ENCODE data around the gene WNT4.
A peak's percentile ranks its signal among the peaks of the same experiment; 100 is the strongest.

WNT4 gene

GRCh38 chr1:22143065-22144033 is at the start of gene WNT4:
TSS of gene WNT4 (minus strand) at chr1:22143097. CDS start at chr1:22142922, 175 bp downstream.
- intact Hi-C loops (cut with DNase I), result no loop called here

DNA sequence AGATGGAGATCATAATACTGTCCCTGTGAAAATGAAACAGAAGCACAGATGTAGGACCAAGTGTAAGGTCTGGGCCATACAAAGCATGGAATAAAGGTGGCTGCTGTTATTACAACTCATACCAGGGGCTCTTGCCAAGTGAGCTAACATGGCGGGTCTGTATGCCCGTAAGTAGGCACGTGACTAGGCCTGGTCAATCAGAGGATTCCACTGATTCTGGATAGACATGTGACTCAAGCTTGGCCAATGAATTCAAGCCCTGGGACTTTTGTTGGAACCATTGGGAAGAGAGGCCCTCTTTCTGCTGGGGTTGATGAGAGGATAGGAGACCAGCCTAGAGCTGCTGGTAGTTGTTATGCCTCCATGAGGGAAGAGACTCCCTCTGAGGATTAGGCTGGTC is 47.8 kb upstream of the WNT4 start:
- no peak for DNase-seq
- intact Hi-C loops (cut with DNase I), result no loop called here

More at GRCh38 chr1:22143065-22144033, at the start of gene WNT4:
- DNase-seq, result peak in 9 of 42 donors; percentile 25 to 53 (median 33)

DNA sequence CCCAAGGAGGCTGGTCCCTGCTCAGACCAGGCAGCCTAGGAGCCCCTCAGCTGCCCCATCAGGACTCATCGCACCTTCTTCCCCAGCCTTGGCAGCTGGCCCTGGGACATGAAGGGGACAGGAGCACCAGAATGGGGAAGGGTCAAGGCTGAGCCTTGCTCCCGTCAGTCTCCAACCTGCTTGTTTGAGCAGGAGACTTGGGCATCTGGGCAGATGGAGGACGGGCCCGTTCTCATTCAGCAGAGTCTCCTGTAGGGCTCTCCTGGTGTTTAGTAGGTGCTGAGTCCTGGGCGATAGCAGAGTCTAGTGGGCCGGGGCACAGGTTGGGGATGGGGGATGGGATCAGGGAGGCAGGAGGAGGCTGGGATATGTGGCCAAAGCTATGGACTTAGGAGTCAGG is 47.4 kb upstream of the WNT4 start:
- no peak for DNase-seq
- intact Hi-C loops (cut with DNase I), result no loop called here

GRCh38 chr1:22189619-22190018 is 46.7 kb upstream of the WNT4 start:
- intact Hi-C loops (cut with DNase I), result no loop called here
- no peak for DNase-seq

- intact Hi-C loops (cut with DNase I), result no loop called here
- no peak for DNase-seq
Measured at GRCh38 chr1:22188914-22189313, 46.0 kb upstream of the WNT4 start.

GRCh38 chr1:22188436-22188835 is 45.5 kb upstream of the WNT4 start:
- intact Hi-C loops (cut with DNase I), result no loop called here
- no peak for DNase-seq

DNA sequence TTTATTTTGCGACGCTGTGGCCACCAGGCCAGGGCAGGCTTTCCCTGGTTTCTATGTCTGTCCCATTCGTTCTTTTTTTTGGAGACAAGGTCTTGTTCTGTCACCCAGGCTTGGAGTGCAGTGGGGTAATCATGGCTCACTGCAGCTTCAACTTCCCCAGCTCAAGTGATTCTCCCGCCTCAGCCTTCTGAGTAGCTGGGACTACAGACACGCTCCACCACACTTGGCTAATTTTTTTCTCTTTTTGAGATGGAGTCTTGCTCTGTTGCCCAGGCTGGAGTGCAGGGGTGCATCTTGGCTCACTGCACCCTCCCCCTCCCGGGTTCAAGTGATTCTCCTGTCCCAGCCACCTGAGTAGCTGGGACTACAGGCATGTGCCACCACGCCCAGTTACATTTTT is 43.4 kb upstream of the WNT4 start:
- intact Hi-C loops (cut with DNase I), result no loop called here
- no peak for DNase-seq

GRCh38 chr1:22184892-22185612 is 42.2 kb upstream of the WNT4 start:
- intact Hi-C loops (cut with DNase I), result no loop called here
- DNase-seq, result no peak

- no peak for DNase-seq
- intact Hi-C loops (cut with DNase I), result no loop called here
Measured at GRCh38 chr1:22184454-22184853, 41.6 kb upstream of the WNT4 start.

DNA sequence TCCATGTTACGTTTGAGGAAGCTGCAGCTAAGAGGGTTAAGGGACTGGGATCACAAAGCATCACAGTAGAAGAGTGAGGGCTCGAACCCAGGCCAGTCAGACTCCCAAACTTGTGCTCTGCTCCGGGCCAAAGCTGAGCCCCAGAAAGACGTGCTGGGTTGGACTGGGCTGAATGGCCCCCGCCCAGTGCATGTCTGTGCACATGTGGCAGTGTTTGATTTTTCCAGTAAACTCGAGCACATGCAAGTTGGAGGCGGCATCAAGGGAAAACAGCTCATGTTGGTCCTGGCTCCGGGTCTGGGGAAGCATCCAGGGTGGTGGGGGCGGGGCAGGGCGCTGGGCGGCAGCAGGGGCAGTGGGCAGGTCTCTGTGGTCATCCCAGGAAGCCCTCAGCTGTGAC is 39.8 kb upstream of the WNT4 start:
- intact Hi-C loops (cut with DNase I), result no loop called here
- DNase-seq, result no peak

- intact Hi-C loops (cut with DNase I), result no loop called here
- no peak for DNase-seq
Measured at GRCh38 chr1:22179197-22179803, 36.4 kb upstream of the WNT4 start.

- no peak for DNase-seq
- intact Hi-C loops (cut with DNase I), result no loop called here
Measured at GRCh38 chr1:22177354-22178003, 34.6 kb upstream of the WNT4 start.

DNA sequence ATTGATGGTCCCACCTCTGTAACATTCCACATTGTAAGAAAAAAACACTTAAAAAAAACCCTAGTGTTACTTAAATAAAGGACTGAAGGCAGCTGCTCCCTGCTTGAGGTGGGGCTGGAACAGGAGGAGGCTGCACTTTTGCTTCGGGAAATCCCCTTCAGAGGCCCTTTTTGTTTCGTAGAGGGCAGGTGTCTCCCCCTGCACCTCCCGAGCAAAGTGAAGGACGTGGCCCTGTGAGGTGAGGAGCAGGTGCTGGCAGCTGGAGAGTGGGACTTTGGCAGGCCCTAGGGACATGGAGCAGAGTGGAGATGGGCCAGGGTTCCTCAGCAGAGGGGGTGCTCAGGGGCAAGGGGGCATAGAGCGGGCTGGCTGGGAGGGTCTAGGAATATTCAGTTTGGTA is 33.4 kb upstream of the WNT4 start:
- no peak for DNase-seq
- intact Hi-C loops (cut with DNase I), result no loop called here

- intact Hi-C loops (cut with DNase I), result no loop called here
Measured at GRCh38 chr1:22174446-22175220, 31.7 kb upstream of the WNT4 start.

GRCh38 chr1:22171951-22172715 is 29.2 kb upstream of the WNT4 start:
- intact Hi-C loops (cut with DNase I), result no loop called here
- DNase-seq, result no peak

More at GRCh38 chr1:22174446-22175220, 31.7 kb upstream of the WNT4 start:
- no peak for DNase-seq

- intact Hi-C loops (cut with DNase I), result no loop called here
Measured at GRCh38 chr1:22169816-22170215, 26.9 kb upstream of the WNT4 start.

GRCh38 chr1:22168412-22168973 is 25.6 kb upstream of the WNT4 start:
- DNase-seq, result no peak
- intact Hi-C loops (cut with DNase I), result no loop called here

More at GRCh38 chr1:22169816-22170215, 26.9 kb upstream of the WNT4 start:
- DNase-seq, result no peak
